GM21526 (cell line): ENCODE results near the gene PHKA2.
"Not testable (repeated sequence)": the region's sequence is repeated elsewhere in the genome, so short reads cannot be mapped to it uniquely, and the experiment has no call there.

Source experiments
- ATAC-seq: cut with Tn5 transposase; IDR thresholded peaks from one replicate; pipeline ENCODE4 v1.9.1; 2021; ENCODE audit warnings: moderate library complexity; ENCODE audit not compliant: unreplicated experiment, low FRiP score

Gene PHKA2

GRCh38 chrX:18981124-18981807 lies 2.6 kb downstream of the PHKA2 start:
- no peak for ATAC-seq

- ATAC-seq = not testable (repeated sequence)
Measured at GRCh38 chrX:18980262-18980661, 3.7 kb downstream of the PHKA2 start.

- no peak for ATAC-seq
Measured at GRCh38 chrX:18974993-18975392, 8.9 kb downstream of the PHKA2 start.

- no peak for ATAC-seq
Measured at GRCh38 chrX:18973527-18974192, 10.3 kb downstream of the PHKA2 start.

GRCh38 chrX:18971506-18971905 lies 12.4 kb downstream of the PHKA2 start:
- ATAC-seq = no peak

- ATAC-seq = no peak
Measured at GRCh38 chrX:18970465-18970864, 13.4 kb downstream of the PHKA2 start.

GRCh38 chrX:18966624-18967023 lies 17.3 kb downstream of the PHKA2 start:
- ATAC-seq = no peak

- no peak for ATAC-seq
Measured at GRCh38 chrX:18964901-18965300, 19.0 kb downstream of the PHKA2 start.

GRCh38 chrX:18964026-18964425 lies 19.9 kb downstream of the PHKA2 start:
- no peak for ATAC-seq

GRCh38 chrX:18962329-18962728 lies 21.6 kb downstream of the PHKA2 start:
- no peak for ATAC-seq

- no peak for ATAC-seq
Measured at GRCh38 chrX:18961686-18962085, 22.2 kb downstream of the PHKA2 start.

- no peak for ATAC-seq
Measured at GRCh38 chrX:18956303-18957032, 27.4 kb downstream of the PHKA2 start.

GRCh38 chrX:18955676-18956075 lies 28.2 kb downstream of the PHKA2 start:
- ATAC-seq = no peak

- ATAC-seq = no peak
Measured at GRCh38 chrX:18951032-18951431, 32.9 kb downstream of the PHKA2 start.

- ATAC-seq = no peak
Measured at GRCh38 chrX:18949944-18950301, 34.0 kb downstream of the PHKA2 start.

GRCh38 chrX:18949291-18949943 lies 34.5 kb downstream of the PHKA2 start:
- no peak for ATAC-seq

- no peak for ATAC-seq
Measured at GRCh38 chrX:18946611-18947010, 37.3 kb downstream of the PHKA2 start.

- no peak for ATAC-seq
Measured at GRCh38 chrX:18946157-18946556, 37.8 kb downstream of the PHKA2 start.

- ATAC-seq = no peak
Measured at GRCh38 chrX:18945483-18945882, 38.4 kb downstream of the PHKA2 start.

GRCh38 chrX:18944482-18944881 lies 39.4 kb downstream of the PHKA2 start:
- ATAC-seq = no peak

GRCh38 chrX:18941896-18942295 lies 42.0 kb downstream of the PHKA2 start:
- ATAC-seq = no peak
